ENCODE measurements around the gene KCNJ4. TPM values are rescaled to one million over a fixed set of nuclear protein-coding genes. Genes with fewer than 3 reads are reported as not detected.

The KCNJ4 gene
- total RNA-seq, 1 experiment from 2014 or later: 0.92 TPM

DNA sequence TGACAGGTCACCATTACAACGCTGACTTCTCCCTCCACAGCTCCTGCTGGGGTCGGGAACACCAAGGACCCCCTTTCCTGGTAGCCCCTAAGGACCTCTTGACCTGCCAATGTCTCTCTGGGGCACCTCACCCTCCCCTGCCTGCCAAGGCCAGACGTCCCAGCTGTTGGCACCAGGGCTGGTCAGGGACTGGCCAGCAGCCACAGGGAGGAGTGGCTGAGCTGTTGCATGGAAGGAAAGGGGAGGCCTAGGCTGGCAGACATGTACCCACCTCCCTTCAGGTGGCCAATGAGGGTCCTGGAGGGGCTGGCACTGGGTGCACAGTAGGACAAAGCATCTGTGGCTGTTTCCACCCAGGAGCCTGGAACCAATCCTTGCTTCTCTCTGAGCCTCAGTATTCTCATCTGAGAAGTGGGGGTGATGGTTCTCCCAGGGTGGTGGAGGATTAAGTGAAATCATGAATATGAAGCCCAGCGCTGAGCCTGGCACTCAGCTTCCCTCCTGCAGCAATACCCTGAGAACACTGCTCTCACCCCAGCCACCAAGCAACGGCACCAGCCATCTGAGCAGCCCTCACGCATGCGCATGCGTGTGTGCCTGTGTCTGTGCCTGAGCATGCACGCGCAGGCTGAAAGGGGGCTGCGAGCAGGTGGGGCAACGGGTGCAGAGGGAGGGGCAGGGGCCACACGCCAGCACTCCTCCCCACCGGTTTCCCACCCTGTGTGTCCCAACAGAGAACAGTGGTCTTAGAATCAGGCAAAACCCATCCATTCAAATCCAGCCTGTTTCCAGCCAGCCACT lies 5.9 kb downstream of the KCNJ4 start:
- Histone ChIP-seq H3K23ac (ENCODE audit: insufficient read length, low read depth, low read length) (no peak overlapping the region), H4K8ac (replicated peaks; ENCODE audit: insufficient read length, low read depth, low read length) (no peak overlapping the region), H2BK12ac (ENCODE audit: insufficient read length, low read depth, low read length) (no peak overlapping the region), H3K9ac (ENCODE audit: extremely low read depth, insufficient read length, low read length) (no peak overlapping the region), H2AK5ac (ENCODE audit: insufficient read length, low read length) (no peak overlapping the region), H3K56ac (ENCODE audit: insufficient read length, low read depth, low read length) (no peak overlapping the region), H3K18ac (ENCODE audit: insufficient read length, low read depth, low read length) (no peak overlapping the region), H3K27me3 (ENCODE audit: insufficient read depth, low read length) (peaks cover 11% of the 10 kb centered on the region), H3K9me3 (ENCODE audit: control insufficient read depth, low read depth, low read length) (no peaks in the 10 kb centered on the region), H3K27ac (ENCODE audit: insufficient read length, low read depth, low read length) (no peak overlapping the region), H4K5ac (ENCODE audit: insufficient read length, low read depth, low read length) (no peak overlapping the region), H2BK20ac (ENCODE audit: low read depth, low read length, poor library complexity, severe bottlenecking) (no peak overlapping the region), H3T11ph (ENCODE audit: low read length) (no peak overlapping the region), H3K4ac (ENCODE audit: low read depth, low read length) (no peak overlapping the region), H3K4me2 (ENCODE audit: insufficient read depth, insufficient read length, low read length) (no peak overlapping the region), H4K91ac (ENCODE audit: insufficient read length, low read depth, low read length) (no peak overlapping the region), H2BK15ac (ENCODE audit: low read depth, low read length) (no peak overlapping the region), H2BK5ac (ENCODE audit: insufficient read length, low read length) (no peak overlapping the region), H3K14ac (ENCODE audit: insufficient read depth, low read length) (no peak overlapping the region), H2BK120ac (ENCODE audit: low read depth, low read length, poor library complexity, severe bottlenecking) (no peak overlapping the region), H3K79me2 (ENCODE audit: insufficient read depth, low read length) (no peaks in the 10 kb centered on the region), H3K4me1 (ENCODE audit: insufficient read depth, low read length) (no peaks in the 10 kb centered on the region), H3K79me1 (ENCODE audit: insufficient read depth, low read depth, low read length, poor library complexity, severe bottlenecking) (no peaks in the 10 kb centered on the region), H3K23me2 (ENCODE audit: insufficient read length, low read depth, low read length, poor library complexity, severe bottlenecking) (peaks cover 2% of the 10 kb centered on the region), H2AFZ (ENCODE audit: low read length) (no peak overlapping the region), H4K20me1 (ENCODE audit: control insufficient read depth, insufficient read depth, insufficient read length) (peaks cover 4% of the 10 kb centered on the region)
- TF ChIP-seq, protein P1, sequence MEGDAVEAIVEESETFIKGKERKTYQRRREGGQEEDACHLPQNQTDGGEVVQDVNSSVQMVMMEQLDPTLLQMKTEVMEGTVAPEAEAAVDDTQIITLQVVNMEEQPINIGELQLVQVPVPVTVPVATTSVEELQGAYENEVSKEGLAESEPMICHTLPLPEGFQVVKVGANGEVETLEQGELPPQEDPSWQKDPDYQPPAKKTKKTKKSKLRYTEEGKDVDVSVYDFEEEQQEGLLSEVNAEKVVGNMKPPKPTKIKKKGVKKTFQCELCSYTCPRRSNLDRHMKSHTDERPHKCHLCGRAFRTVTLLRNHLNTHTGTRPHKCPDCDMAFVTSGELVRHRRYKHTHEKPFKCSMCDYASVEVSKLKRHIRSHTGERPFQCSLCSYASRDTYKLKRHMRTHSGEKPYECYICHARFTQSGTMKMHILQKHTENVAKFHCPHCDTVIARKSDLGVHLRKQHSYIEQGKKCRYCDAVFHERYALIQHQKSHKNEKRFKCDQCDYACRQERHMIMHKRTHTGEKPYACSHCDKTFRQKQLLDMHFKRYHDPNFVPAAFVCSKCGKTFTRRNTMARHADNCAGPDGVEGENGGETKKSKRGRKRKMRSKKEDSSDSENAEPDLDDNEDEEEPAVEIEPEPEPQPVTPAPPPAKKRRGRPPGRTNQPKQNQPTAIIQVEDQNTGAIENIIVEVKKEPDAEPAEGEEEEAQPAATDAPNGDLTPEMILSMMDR (conservative IDR thresholded peaks at IDR 0.05): no peak
- Mint-ChIP-seq H3K27me3 (ENCODE audit: low read depth) (peaks cover 58% of the 10 kb centered on the region), H3K36me3 (ENCODE audit: insufficient read depth in 1 of 3, low read depth in 3 of 3) (no peaks in the 10 kb centered on the region; a peak in 1 of 7 replicates), H3K27ac (no peak overlapping the region), H3K4me3 (no peak overlapping the region), H3K4me1 (peaks cover 18 to 37% of the 10 kb centered on the region in 2 experiments), H3K9me3 (no peaks in the 10 kb centered on the region)
- no peak for DNase-seq
- no CpG with 5 or more reads among the region's 14 CpGs for WGBS (ENCODE audit: extremely low coverage, insufficient read length, low lambda C conversion rate)

Measured in H9 (cell line).